HepG2 (cell line): Measurements from ENCODE around the gene ACADS. TPM values are rescaled to one million over a fixed set of nuclear protein-coding genes. Genes with fewer than 3 reads are reported as not detected.
A peak's percentile ranks its signal among the peaks of the same experiment; 100 is the strongest.

Experiments used
- ATAC-seq: fragments of 200-7000 bp; cut with Tn5 transposase; 3 replicates; pipeline ENCODE4 v1.9.1; 2020; ENCODE audit warnings: mild to moderate bottlenecking, moderate library complexity
- BruUV-seq: library from RNA; stranded (reverse); fragments of 400-500 nt; replicated peaks from 2 replicates; lab custom pipeline; 2021; lab: Mats Ljungman, UMichigan
- CTCF ChIA-PET: fragments of 300-600 bp; formaldehyde crosslinking; extraction: SDS; loops from one replicate; lab custom pipeline; 2021; ENCODE audit warnings: low total read pairs, inconsistent platforms, low intra/inter-chr PET ratio; lab: Yijun Ruan, JAX
- POLR2A ChIA-PET: fragments of 350-600 bp; sonication (Branson Sonifier 250); formaldehyde crosslinking; loops from one replicate; lab custom pipeline; 2020; ENCODE audit warnings: antibody characterized with exemption, inconsistent platforms; lab: Yijun Ruan, JAX
- DNase-seq: peaks from one replicate; pipeline ENCODE4 v3.0.0-alpha.2; 2015; ENCODE audit warnings: low spot score
- FAIRE-seq: peaks from 3 replicates; lab custom pipeline; 2011; peaks lifted over from hg19 to GRCh38; lab: Jason Lieb, UNC
- H2AFZ ChIP-seq: one replicate; pipeline ENCODE4 v1.6.1; 2011; ENCODE audit warnings: low read length, inconsistent platforms
- H3K27ac ChIP-seq: fragments of 300-600 bp; 3 replicates; pipeline ENCODE4 v1.8.0; 2011; ENCODE audit warnings: mixed run types, mild to moderate bottlenecking, mixed read lengths, low read length, inconsistent platforms; ENCODE audit not compliant: insufficient read depth; ENCODE audit errors: extremely low read length
- H3K27me3 ChIP-seq, 2 experiments: fragments of 200-600 bp in 1 of 2; 2 replicates in 1 of 2; 3 replicates in 1 of 2; pipeline versions ENCODE4 v1.6.0 to v1.8.0; 2011; ENCODE audit warnings: low read length in 2 of 2, mild to moderate bottlenecking in 2 of 2, moderate library complexity in 2 of 2, inconsistent platforms in 1 of 2; ENCODE audit not compliant: insufficient read depth in 2 of 2, control insufficient read depth in 1 of 2
- H3K36me3 ChIP-seq, 2 experiments: fragments of 200-600 bp in 1 of 2; replicated peaks in 1 of 2; 2 replicates in 1 of 2; 3 replicates in 1 of 2; pipeline versions ENCODE4 v1.5.1 to v1.8.0; 2011; ENCODE audit warnings: low read length in 2 of 2, inconsistent platforms in 1 of 2; ENCODE audit not compliant: insufficient read depth in 2 of 2, control insufficient read depth in 1 of 2
- H3K4me1 ChIP-seq: 2 replicates; pipeline ENCODE4 v1.5.1; 2012; ENCODE audit warnings: low read length, inconsistent platforms; ENCODE audit not compliant: insufficient read depth
- H3K4me2 ChIP-seq: 2 replicates; pipeline ENCODE4 v1.6.0; 2011; ENCODE audit warnings: low read depth, low read length, inconsistent platforms
- H3K4me3 ChIP-seq, 3 experiments: fragments of 200-600 bp in 1 of 3; sonication (generic), shearing (Covaris generic) in 1 of 3; replicated peaks in 1 of 3; 2 replicates each; pipeline ENCODE4 v1.5.1; 2011 to 2016; ENCODE audit warnings: low read length in 3 of 3, inconsistent platforms in 2 of 3, low read depth in 2 of 3, mild to moderate bottlenecking in 2 of 3, control low read depth in 1 of 3, mixed read lengths in 1 of 3; ENCODE audit not compliant: insufficient read depth in 1 of 3
- H3K79me2 ChIP-seq: one replicate; pipeline ENCODE4 v1.6.1; 2011; ENCODE audit warnings: low read length, inconsistent platforms; ENCODE audit not compliant: insufficient read depth
- H3K9ac ChIP-seq: 2 replicates; pipeline ENCODE4 v1.6.0; 2011; ENCODE audit warnings: mild to moderate bottlenecking, low read depth, low read length, inconsistent platforms; ENCODE audit not compliant: insufficient read depth
- H3K9me3 ChIP-seq: 2 replicates; pipeline ENCODE4 v1.5.1; 2012; ENCODE audit warnings: mild to moderate bottlenecking, low read length
- H4K20me1 ChIP-seq: 2 replicates; pipeline ENCODE4 v1.6.0; 2011; ENCODE audit warnings: inconsistent platforms, mild to moderate bottlenecking, low read length, moderate library complexity; ENCODE audit not compliant: insufficient read depth
- AGO2 ChIP-seq: fragments of 200-400 bp; formaldehyde crosslinking; optimal IDR thresholded peaks from 2 replicates; pipeline ENCODE3; 2017; ENCODE audit warnings: mild to moderate bottlenecking, low read depth, low read length, moderate library complexity
- ATRX ChIP-seq: sonication (generic); formaldehyde crosslinking; IDR thresholded peaks from 2 replicates; pipeline ENCODE4 v1.4.0; 2020; ENCODE audit warnings: missing genetic modification reagents, borderline replicate concordance
- HDAC2 ChIP-seq: sonication (generic); formaldehyde crosslinking; IDR thresholded peaks from 2 replicates; pipeline ENCODE4 v1.4.0; 2020; ENCODE audit warnings: missing genetic modification reagents
- HNRNPK ChIP-seq: fragments of 200-400 bp; formaldehyde crosslinking; IDR thresholded peaks from 2 replicates; pipeline ENCODE4 v1.6.1; 2018; ENCODE audit warnings: low read length, low read depth, moderate library complexity, mild to moderate bottlenecking; ENCODE audit not compliant: poor library complexity, severe bottlenecking
- MIER3 ChIP-seq: IDR thresholded peaks from 2 replicates; pipeline ENCODE4 v1.6.1; 2016; ENCODE audit warnings: missing compliant biosample characterization, borderline replicate concordance
- SKIL ChIP-seq: sonication (generic); formaldehyde crosslinking; IDR thresholded peaks from 2 replicates; pipeline ENCODE4 v1.8.0; 2022; ENCODE audit warnings: missing genetic modification reagents, mild to moderate bottlenecking, moderate library complexity, borderline replicate concordance
- ZNF362 ChIP-seq: sonication (generic); formaldehyde crosslinking; IDR thresholded peaks from 2 replicates; pipeline ENCODE4 v1.4.0; 2020; ENCODE audit warnings: missing genetic modification reagents, mild to moderate bottlenecking, borderline replicate concordance
- ZNF468 ChIP-seq: sonication (generic); formaldehyde crosslinking; IDR thresholded peaks from 2 replicates; pipeline ENCODE4 v1.8.0; 2022; ENCODE audit warnings: mild to moderate bottlenecking, moderate library complexity, missing genetic modification reagents
- WGBS: methylation state at CpG from one replicate; pipeline ENCODE4 v1.1.6; 2017; ENCODE audit warnings: low lambda C conversion rate; 5-methylcytosine and 5-hydroxymethylcytosine counted together
- in situ Hi-C: cut with HindIII; loops from 2 replicates; pipeline ENCODE4 v1.10.0; 2017; ENCODE audit warnings: low pct_unique_long_range_greater_than_20kb; ENCODE audit not compliant: extremely low pct_ligation_motif_present
- intact Hi-C: fragments of 100-400 bp; cut with micrococcal nuclease; formaldehyde crosslinking; loops from one replicate; pipeline ENCODE4 v1.10.0; 2022; ENCODE audit not compliant: unreplicated experiment
- polyA plus RNA-seq, 8 experiments: library from polyadenylated mRNA; depleted of rRNA in 3 of 8; stranded (reverse) in 7 of 8; unstranded in 1 of 8; fragments of >200 nt; fragmentation: Illumina TruSeq in 4 of 8; extraction: Trizol in 4 of 8; gene quantifications; 2 replicates each; pipeline versions ENCODE4 v1.2.1 to v1.2.3, GENCODE V29; 2011 to 2016; ENCODE audit warnings: low read depth in 4 of 8, missing spikeins in 1 of 8, mixed read lengths in 1 of 8; ENCODE audit not compliant: insufficient read depth in 1 of 8
- total RNA-seq, 5 experiments: library from RNA; depleted of rRNA; stranded (reverse); fragments of >200 nt; fragmentation: Illumina TruSeq; extraction: Trizol; gene quantifications; 2 replicates each; pipeline ENCODE4 v1.2.3, GENCODE V29; 2016; ENCODE audit warnings: low read depth in 1 of 5

The ACADS gene
- total and polyA plus RNA-seq, 2 of the 13 experiments (the other 11 are each of a cell fraction or from before 2014, with no cell fraction given): 17.4 to 27.7 TPM

GRCh38 chr12:120735181-120735580 lies 9.6 kb downstream of the ACADS start (continued):
- TF ChIP-seq ZNF362 (CRISPR knock-in tag) (no peak), HDAC2 (CRISPR knock-in tag) (no peak), HNRNPK (no peak), MIER3 (CRISPR knock-in tag) (no peak), SKIL (CRISPR knock-in tag) (no peak), ZNF468 (CRISPR knock-in tag) (no peak)

GRCh38 chr12:120736404-120737331 lies 11.0 kb downstream of the ACADS start:
- Histone ChIP-seq H3K4me3 (no peak overlapping the region), H2AFZ (no peak overlapping the region), H3K79me2 (no peaks in the 10 kb centered on the region), H3K9ac (no peak overlapping the region), H3K4me2 (no peak overlapping the region), H3K27ac (no peak overlapping the region), H4K20me1 (no peaks in the 10 kb centered on the region), H3K4me1 (peaks cover 6% of the 10 kb centered on the region), H3K9me3 (no peaks in the 10 kb centered on the region), H3K27me3 (no peaks in the 10 kb centered on the region), H3K36me3 (peaks cover 0 to 1% of the 10 kb centered on the region in 2 experiments; a peak in 2 of 5 replicates)
- 91% methylated on average over 10 of the region's 38 CpGs for WGBS
- DNase-seq (no peak), FAIRE-seq (no peak), ATAC-seq (no peak)
- intact Hi-C loops: no loop called here
- CTCF ChIA-PET: no interaction called here
- TF ChIP-seq ATRX (CRISPR knock-in tag) (no peak), AGO2 (peak; percentile 36)
- in situ Hi-C loops: no loop called here
- no TSS peak for BruUV-seq
- POLR2A ChIA-PET: interaction anchor here (1.6 kb wide), 1 partner anchor 9 kb away, joined by 4 read pairs; no protein-coding TSS in a partner anchor
